Neural progenitor cell (in vitro differentiated cells): ENCODE results near the gene VSIG10L. TPM values are rescaled to one million over a fixed set of nuclear protein-coding genes. Genes with fewer than 3 reads are reported as not detected.
A peak's percentile ranks its signal among the peaks of the same experiment; 100 is the strongest.

Experiments
- DNase-seq: peaks from one replicate; pipeline ENCODE4 v3.0.0-alpha.2; 2016; ENCODE audit warnings: low spot score
- H2AFZ ChIP-seq: fragments of 200-600 bp; sonication (generic); replicated peaks from 2 replicates; pipeline ENCODE4 v1.6.1; 2016; ENCODE audit warnings: antibody characterized with exemption
- H3F3A ChIP-seq: fragments of 200-600 bp; sonication (generic); 2 replicates; pipeline ENCODE4 v1.6.1; 2016; ENCODE audit warnings: antibody characterized with exemption, low read depth
- H3K27ac ChIP-seq: fragments of 200-600 bp; sonication (generic); 2 replicates; pipeline ENCODE4 v1.5.1; 2016; ENCODE audit warnings: mild to moderate bottlenecking
- H3K27me3 ChIP-seq: fragments of 200-600 bp; sonication (generic); 2 replicates; pipeline ENCODE4 v1.6.1; 2016; ENCODE audit warnings: mild to moderate bottlenecking, moderate library complexity
- H3K36me3 ChIP-seq: fragments of 200-600 bp; sonication (generic); 2 replicates; pipeline ENCODE4 v1.5.1; 2016
- H3K4me1 ChIP-seq: fragments of 200-600 bp; sonication (generic); 2 replicates; pipeline ENCODE4 v1.6.1; 2016; ENCODE audit warnings: mixed run types
- H3K4me2 ChIP-seq: fragments of 200-600 bp; sonication (generic); 2 replicates; pipeline ENCODE4 v1.6.1; 2016
- H3K4me3 ChIP-seq: fragments of 200-600 bp; sonication (generic); 2 replicates; pipeline ENCODE4 v1.5.1; 2016
- H3K79me2 ChIP-seq: fragments of 200-600 bp; sonication (generic); 2 replicates; pipeline ENCODE4 v1.6.1; 2016; ENCODE audit warnings: low read depth
- H3K9ac ChIP-seq: fragments of 200-600 bp; sonication (generic); 2 replicates; pipeline ENCODE4 v1.6.1; 2016
- H3K9me3 ChIP-seq: fragments of 200-600 bp; sonication (generic); 2 replicates; pipeline ENCODE4 v1.5.1; 2016; ENCODE audit warnings: low read depth
- H4K20me1 ChIP-seq: fragments of 200-600 bp; sonication (generic); 2 replicates; pipeline ENCODE4 v1.6.1; 2016; ENCODE audit warnings: low read depth
- H3K27ac Mint-ChIP-seq: 3 replicates; pipeline ENCODE4 v1.8.0; 2021; ENCODE audit warnings: mixed read lengths
- H3K27me3 Mint-ChIP-seq: 2 replicates; pipeline ENCODE4 v1.8.0; 2022; ENCODE audit warnings: low read depth, mild to moderate bottlenecking, inconsistent platforms, moderate library complexity, mixed read lengths; ENCODE audit not compliant: insufficient read depth
- H3K36me3 Mint-ChIP-seq: 3 replicates; pipeline ENCODE4 v1.8.0; 2021; ENCODE audit warnings: mixed read lengths
- H3K4me1 Mint-ChIP-seq: 3 replicates; pipeline ENCODE4 v1.8.0; 2021; ENCODE audit warnings: mixed read lengths
- H3K4me3 Mint-ChIP-seq: 3 replicates; pipeline ENCODE4 v1.8.0; 2021; ENCODE audit warnings: mild to moderate bottlenecking, moderate library complexity, mixed read lengths
- H3K9me3 Mint-ChIP-seq: 3 replicates; pipeline ENCODE4 v1.8.0; 2020; ENCODE audit warnings: mixed read lengths
- CTCF ChIP-seq: fragments of 200-600 bp; sonication (generic); IDR thresholded peaks from 2 replicates; pipeline ENCODE4 v1.5.1; 2017; ENCODE audit warnings: antibody characterized with exemption, mild to moderate bottlenecking
- EZH2 ChIP-seq: fragments of 200-600 bp; sonication (generic); IDR thresholded peaks from 2 replicates; pipeline ENCODE4 v1.6.1; 2017; ENCODE audit warnings: antibody characterized with exemption, mild to moderate bottlenecking, moderate library complexity
- EZH2phosphoT487 ChIP-seq: fragments of 200-600 bp; sonication (generic); IDR thresholded peaks from 2 replicates; pipeline ENCODE4 v1.6.1; 2017; ENCODE audit warnings: antibody characterized with exemption
- total RNA-seq: library from RNA; depleted of rRNA; stranded (reverse); fragments of >200 nt; gene quantifications from 2 replicates; pipeline ENCODE4 v1.2.3, GENCODE V29; 2015; ENCODE audit warnings: low replicate concordance

VSIG10L gene
- total RNA-seq, 1 donor from 2014 or later, result 2.7 TPM

- Histone ChIP-seq H3F3A (peaks cover 13% of the 10 kb centered on the region), H3K27ac (peak overlapping the region; percentile 78), H3K9ac (no peak overlapping the region), H3K27me3 (no peaks in the 10 kb centered on the region), H3K4me3 (peak overlapping the region; percentile 29), H2AFZ (peak overlapping the region; percentile 12), H3K4me1 (peaks cover 13% of the 10 kb centered on the region), H3K9me3 (no peaks in the 10 kb centered on the region), H3K79me2 (no peaks in the 10 kb centered on the region), H3K4me2 (peak overlapping the region; percentile 77), H4K20me1 (no peaks in the 10 kb centered on the region), H3K36me3 (no peaks in the 10 kb centered on the region)
- Mint-ChIP-seq H3K36me3 (peaks cover 5% of the 10 kb centered on the region), H3K4me3 (peak overlapping the region; percentile 80), H3K4me1 (peaks cover 25% of the 10 kb centered on the region), H3K27me3 (peaks cover 6% of the 10 kb centered on the region), H3K27ac (peak overlapping the region; percentile 84), H3K9me3 (no peaks in the 10 kb centered on the region)
- DNase-seq, result peak; percentile 94
- TF ChIP-seq EZH2phosphoT487, result no peak
- TF ChIP-seq EZH2, result no peak
- TF ChIP-seq CTCF, result no peak
These were observed 12.8 kb upstream of the VSIG10L start for GRCh38 chr19:51354742-51355148.

- no peak overlapping the region for H3K9ac ChIP-seq
- no peaks in the 10 kb centered on the region for H3K36me3 ChIP-seq
- TF ChIP-seq CTCF (no peak), EZH2 (no peak), EZH2phosphoT487 (no peak)
- Mint-ChIP-seq H3K36me3 (peaks cover 5% of the 10 kb centered on the region), H3K27me3 (peaks cover 4% of the 10 kb centered on the region), H3K9me3 (no peaks in the 10 kb centered on the region), H3K4me1 (peaks cover 22% of the 10 kb centered on the region), H3K27ac (peak overlapping the region; percentile 98), H3K4me3 (peak overlapping the region; percentile 80)
- H3F3A ChIP-seq, result peaks cover 13% of the 10 kb centered on the region
- H3K79me2 ChIP-seq, result no peaks in the 10 kb centered on the region
- H3K4me3 ChIP-seq, result peak overlapping the region; percentile 29
- peaks cover 13% of the 10 kb centered on the region for H3K4me1 ChIP-seq
- no peaks in the 10 kb centered on the region for H3K27me3 ChIP-seq
- no peak overlapping the region for H2AFZ ChIP-seq
- no peaks in the 10 kb centered on the region for H3K9me3 ChIP-seq
- H3K4me2 ChIP-seq, result peak overlapping the region; percentile 77
- peak overlapping the region; percentile 78 for H3K27ac ChIP-seq
- H4K20me1 ChIP-seq, result no peaks in the 10 kb centered on the region
- peak; percentile 56 for DNase-seq
These were observed 12.3 kb upstream of the VSIG10L start for GRCh38 chr19:51354103-51354741.

- no peak overlapping the region for H3K27ac ChIP-seq
- no peak for TF ChIP-seq CTCF
- TF ChIP-seq EZH2phosphoT487, result no peak
- TF ChIP-seq EZH2, result no peak
- H3K4me3 ChIP-seq, result no peak overlapping the region
- Mint-ChIP-seq H3K4me1 (peaks cover 21% of the 10 kb centered on the region), H3K9me3 (no peaks in the 10 kb centered on the region), H3K36me3 (peaks cover 5% of the 10 kb centered on the region), H3K27ac (no peak overlapping the region), H3K27me3 (peaks cover 4% of the 10 kb centered on the region), H3K4me3 (no peak overlapping the region)
- no peak for DNase-seq
- H3F3A ChIP-seq, result peaks cover 13% of the 10 kb centered on the region
- H4K20me1 ChIP-seq, result no peaks in the 10 kb centered on the region
- no peak overlapping the region for H3K9ac ChIP-seq
- H3K36me3 ChIP-seq, result no peaks in the 10 kb centered on the region
- no peak overlapping the region for H2AFZ ChIP-seq
- H3K79me2 ChIP-seq, result no peaks in the 10 kb centered on the region
- H3K4me1 ChIP-seq, result peaks cover 13% of the 10 kb centered on the region
- H3K9me3 ChIP-seq, result no peaks in the 10 kb centered on the region
- H3K27me3 ChIP-seq, result no peaks in the 10 kb centered on the region
- H3K4me2 ChIP-seq, result no peak overlapping the region
These were observed 10.9 kb upstream of the VSIG10L start for GRCh38 chr19:51352783-51353360.
